SK-N-SH treated with all-trans-retinoic acid at 6 μM for 48 hours (cell line): Measurements from ENCODE around the gene SCYL1.
"Not testable (repeated sequence)": the region's sequence is repeated elsewhere in the genome, so short reads cannot be mapped to it uniquely, and the experiment has no call there.

Experiments used
- ATAC-seq: fragments of 200-7000 bp; cut with Tn5 transposase; 3 replicates; pipeline ENCODE4 v1.9.1; 2020; ENCODE audit warnings: mild to moderate bottlenecking, moderate library complexity
- ARNTL ChIP-seq: fragments of 450-650 bp; formaldehyde crosslinking; IDR thresholded peaks from 2 replicates; pipeline ENCODE4 v1.5.0; 2020; ENCODE audit warnings: low read depth, mild to moderate bottlenecking, moderate library complexity, borderline replicate concordance
- CREB5 ChIP-seq: fragments of 250-450 bp; sonication (Bioruptor Pico); IDR thresholded peaks from 2 replicates; pipeline ENCODE4 v1.5.1; 2020; ENCODE audit warnings: low read depth, mild to moderate bottlenecking, moderate library complexity
- CSDC2 ChIP-seq: fragments of 250-450 bp; sonication (Bioruptor Pico); IDR thresholded peaks from 2 replicates; pipeline ENCODE4 v1.5.0; 2020; ENCODE audit warnings: mild to moderate bottlenecking, moderate library complexity
- ESRRG ChIP-seq: fragments of 250-450 bp; sonication (Bioruptor Pico); IDR thresholded peaks from 2 replicates; pipeline ENCODE4 v1.6.1; 2021; ENCODE audit warnings: mild to moderate bottlenecking
- GLIS3 ChIP-seq: fragments of 250-450 bp; sonication (Bioruptor Pico); IDR thresholded peaks from 2 replicates; pipeline ENCODE4 v1.5.0; 2020; ENCODE audit warnings: mild to moderate bottlenecking, moderate library complexity
- OSR1 ChIP-seq: fragments of 250-450 bp; sonication (Bioruptor Pico); IDR thresholded peaks from 2 replicates; pipeline ENCODE4 v1.8.0; 2022; ENCODE audit warnings: moderate library complexity, mild to moderate bottlenecking, inconsistent platforms
- POU6F1 ChIP-seq: fragments of 250-450 bp; sonication (Bioruptor Pico); IDR thresholded peaks from 2 replicates; pipeline ENCODE4 v1.8.0; 2021; ENCODE audit warnings: low read depth, mild to moderate bottlenecking, moderate library complexity, borderline replicate concordance
- PPARA ChIP-seq: fragments of 250-450 bp; sonication (Bioruptor Pico); IDR thresholded peaks from 2 replicates; pipeline ENCODE4 v1.5.0; 2020; ENCODE audit warnings: mild to moderate bottlenecking, borderline replicate concordance
- SNAI2 ChIP-seq: fragments of 250-450 bp; sonication (Bioruptor Pico); IDR thresholded peaks from 2 replicates; pipeline ENCODE4 v1.5.0; 2020; ENCODE audit warnings: mild to moderate bottlenecking, moderate library complexity
- TCF4 ChIP-seq: fragments of 250-450 bp; sonication (Bioruptor Pico); IDR thresholded peaks from 2 replicates; pipeline ENCODE4 v1.8.0; 2021; ENCODE audit warnings: mild to moderate bottlenecking, moderate library complexity, borderline replicate concordance
- TOX ChIP-seq: fragments of 250-450 bp; sonication (Bioruptor Pico); IDR thresholded peaks from 2 replicates; pipeline ENCODE4 v1.8.0; 2021; ENCODE audit warnings: mild to moderate bottlenecking, moderate library complexity, borderline replicate concordance
- TSHZ2 ChIP-seq: fragments of 250-450 bp; sonication (Bioruptor Pico); IDR thresholded peaks from 2 replicates; pipeline ENCODE4 v1.5.0; 2020; ENCODE audit warnings: mild to moderate bottlenecking, moderate library complexity
- ZC3H10 ChIP-seq: fragments of 250-450 bp; sonication (Bioruptor Pico); IDR thresholded peaks from 2 replicates; pipeline ENCODE4 v1.5.1; 2021; ENCODE audit warnings: mild to moderate bottlenecking, moderate library complexity
- ZFP3 ChIP-seq: fragments of 250-450 bp; sonication (Bioruptor Pico); IDR thresholded peaks from 2 replicates; pipeline ENCODE4 v1.5.0; 2020; ENCODE audit warnings: mild to moderate bottlenecking, moderate library complexity
- ZFP30 ChIP-seq: fragments of 450-650 bp; formaldehyde crosslinking; IDR thresholded peaks from 2 replicates; pipeline ENCODE4 v1.5.0; 2022; ENCODE audit warnings: mild to moderate bottlenecking, moderate library complexity
- ZNF565 ChIP-seq: fragments of 450-650 bp; formaldehyde crosslinking; conservative IDR thresholded peaks from 2 replicates; pipeline ENCODE4 v1.5.0; 2020; ENCODE audit warnings: low read depth, mild to moderate bottlenecking, moderate library complexity
- ZNF70 ChIP-seq: fragments of 450-650 bp; formaldehyde crosslinking; IDR thresholded peaks from 2 replicates; pipeline ENCODE4 v1.5.0; 2020; ENCODE audit warnings: mild to moderate bottlenecking, moderate library complexity
- ZNF8 ChIP-seq: fragments of 450-650 bp; formaldehyde crosslinking; IDR thresholded peaks from 2 replicates; pipeline ENCODE4 v1.5.0; 2020; ENCODE audit warnings: mild to moderate bottlenecking, moderate library complexity
- TF ChIP-seq, protein P1 (sequence below): fragments of 250-450 bp; sonication (Bioruptor Pico); IDR thresholded peaks from 2 replicates; pipeline ENCODE4 v1.8.0; 2020; ENCODE audit warnings: mild to moderate bottlenecking, moderate library complexity, borderline replicate concordance
- TF ChIP-seq, protein P2 (sequence below): fragments of 250-450 bp; sonication (Bioruptor Pico); IDR thresholded peaks from 2 replicates; pipeline ENCODE4 v1.5.1; 2021; ENCODE audit warnings: mild to moderate bottlenecking, moderate library complexity

The SCYL1 gene

GRCh38 chr11:65516135-65516968 is 8.5 kb upstream of the SCYL1 start:
- TF ChIP-seq OSR1 (CRISPR knock-in tag) (no peak), ZFP3 (CRISPR knock-in tag) (no peak)
- peak; percentile 15; the same call in 2 of the 3 replicates for ATAC-seq

GRCh38 chr11:65518941-65519549 is 5.8 kb upstream of the SCYL1 start:
- not testable (repeated sequence) for ATAC-seq

- ATAC-seq, result not testable (repeated sequence)
These were observed 2.9 kb upstream of the SCYL1 start for GRCh38 chr11:65521777-65522521.

DNA sequence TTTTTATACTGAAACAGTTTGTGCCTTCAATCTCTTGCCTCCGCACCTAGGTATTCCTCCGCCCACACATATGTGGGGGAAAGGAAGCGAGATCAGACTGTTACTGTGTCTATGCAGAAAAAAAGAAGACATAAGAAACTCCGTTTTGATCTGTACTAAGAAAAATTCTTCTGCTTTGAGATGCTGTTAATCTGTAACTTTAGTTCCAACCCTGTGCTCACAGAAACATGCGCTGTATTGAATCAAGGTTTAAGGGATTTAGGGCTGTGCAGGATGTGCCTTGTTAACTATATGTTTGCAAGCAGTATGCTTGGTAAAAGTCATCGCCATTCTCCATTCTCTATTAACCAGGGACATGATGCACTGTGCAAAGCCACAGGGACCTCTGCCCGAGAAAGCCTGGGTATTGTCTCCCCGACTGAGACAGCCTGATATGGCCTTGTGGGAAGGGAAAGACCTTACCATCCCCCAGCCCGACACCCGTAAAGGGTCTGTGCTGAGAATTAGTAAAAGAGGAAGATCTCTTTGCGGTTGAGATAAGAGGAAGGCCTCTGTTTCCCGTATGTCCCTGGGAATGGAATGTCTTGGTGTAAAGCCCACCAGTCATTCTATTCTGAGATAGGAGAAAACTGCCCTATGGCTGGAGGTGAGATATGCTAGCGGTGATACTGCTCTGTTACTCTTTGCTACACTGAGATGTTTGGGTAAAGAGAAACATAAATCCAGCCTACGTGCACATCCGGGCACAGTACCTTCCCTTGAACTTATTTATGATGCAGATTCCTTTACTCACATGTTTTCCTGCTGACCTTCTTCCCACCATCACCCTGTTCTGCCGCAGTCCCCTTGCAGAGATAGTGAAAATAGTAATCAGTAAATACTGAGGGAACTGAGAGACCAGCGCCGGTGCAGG is 1.9 kb upstream of the SCYL1 start:
- not testable (repeated sequence) for ATAC-seq

DNA sequence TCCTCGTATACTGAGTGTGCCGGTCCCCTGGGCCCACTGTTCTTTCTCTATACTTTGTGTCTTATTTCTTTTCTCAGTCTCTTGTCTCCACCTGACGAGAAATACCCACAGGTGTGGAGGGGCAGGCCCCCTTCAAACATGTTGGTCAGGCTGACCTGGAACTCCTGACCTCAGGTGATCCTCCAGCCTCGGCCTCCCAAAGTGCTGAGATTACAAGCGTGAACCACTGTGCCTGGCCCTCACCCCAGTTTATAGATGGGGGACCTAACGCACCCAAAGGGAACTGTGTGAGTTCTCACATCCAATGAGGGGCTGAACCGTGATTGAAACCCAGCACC is 1.3 kb upstream of the SCYL1 start:
- not testable (repeated sequence) for ATAC-seq

DNA sequence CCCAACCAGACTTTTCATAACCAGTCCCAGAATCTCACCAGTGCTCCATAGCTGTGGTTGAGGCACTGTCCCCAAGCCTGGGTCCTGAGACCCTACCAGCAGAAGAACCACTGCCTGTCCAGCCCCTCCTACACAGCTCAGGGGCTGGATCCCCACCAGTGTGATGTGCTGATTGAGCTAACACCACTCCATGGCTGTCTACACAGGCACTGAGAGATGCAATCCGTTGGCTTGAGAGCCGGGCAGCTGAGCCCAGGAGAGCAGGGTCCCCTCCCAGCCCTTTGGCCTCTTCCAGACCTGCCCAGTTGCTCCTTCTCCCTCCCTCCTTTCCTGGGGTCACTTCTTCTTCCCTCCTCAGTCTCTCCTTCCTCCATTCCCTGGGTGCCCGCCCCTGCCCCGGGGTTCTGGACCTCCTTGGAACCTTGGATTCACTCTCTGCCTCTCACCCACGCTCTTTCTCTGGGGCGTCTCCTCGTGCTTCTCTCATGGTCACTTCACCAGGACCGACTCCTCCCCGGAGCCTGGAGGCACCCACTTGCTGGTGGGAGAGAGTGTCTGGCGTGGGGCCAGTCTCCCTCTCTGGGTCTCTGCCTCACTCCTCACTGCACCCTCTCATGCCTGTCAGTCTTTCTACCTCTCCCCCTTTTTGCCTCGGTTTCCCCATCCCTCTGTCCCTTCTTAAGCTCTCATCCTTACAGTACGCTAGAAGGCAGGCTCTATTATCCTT is 706 bp upstream of the SCYL1 start:
- ATAC-seq, result peak; percentile 47

More for the DNA sequence above, 706 bp upstream of the SCYL1 start:
- TF ChIP-seq TSHZ2 (CRISPR knock-in tag) (no peak), PPARA (CRISPR knock-in tag) (no peak), ZC3H10 (no peak), CREB5 (CRISPR knock-in tag) (no peak), ZNF70 (CRISPR knock-in tag) (no peak), SNAI2 (no peak), ESRRG (CRISPR knock-in tag) (no peak), POU6F1 (CRISPR knock-in tag) (no peak), CSDC2 (no peak), ZFP3 (CRISPR knock-in tag) (no peak), TOX (CRISPR knock-in tag) (no peak), ARNTL (no peak), OSR1 (CRISPR knock-in tag) (no peak), ZNF565 (no peak), TCF4 (CRISPR knock-in tag) (no peak), GLIS3 (CRISPR knock-in tag) (no peak), ZFP30 (CRISPR knock-in tag) (no peak), ZNF8 (CRISPR knock-in tag) (no peak)
- TF ChIP-seq, protein P1, sequence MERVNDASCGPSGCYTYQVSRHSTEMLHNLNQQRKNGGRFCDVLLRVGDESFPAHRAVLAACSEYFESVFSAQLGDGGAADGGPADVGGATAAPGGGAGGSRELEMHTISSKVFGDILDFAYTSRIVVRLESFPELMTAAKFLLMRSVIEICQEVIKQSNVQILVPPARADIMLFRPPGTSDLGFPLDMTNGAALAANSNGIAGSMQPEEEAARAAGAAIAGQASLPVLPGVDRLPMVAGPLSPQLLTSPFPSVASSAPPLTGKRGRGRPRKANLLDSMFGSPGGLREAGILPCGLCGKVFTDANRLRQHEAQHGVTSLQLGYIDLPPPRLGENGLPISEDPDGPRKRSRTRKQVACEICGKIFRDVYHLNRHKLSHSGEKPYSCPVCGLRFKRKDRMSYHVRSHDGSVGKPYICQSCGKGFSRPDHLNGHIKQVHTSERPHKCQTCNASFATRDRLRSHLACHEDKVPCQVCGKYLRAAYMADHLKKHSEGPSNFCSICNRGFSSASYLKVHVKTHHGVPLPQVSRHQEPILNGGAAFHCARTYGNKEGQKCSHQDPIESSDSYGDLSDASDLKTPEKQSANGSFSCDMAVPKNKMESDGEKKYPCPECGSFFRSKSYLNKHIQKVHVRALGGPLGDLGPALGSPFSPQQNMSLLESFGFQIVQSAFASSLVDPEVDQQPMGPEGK (CRISPR knock-in tag), result no peak
- TF ChIP-seq, protein P2, sequence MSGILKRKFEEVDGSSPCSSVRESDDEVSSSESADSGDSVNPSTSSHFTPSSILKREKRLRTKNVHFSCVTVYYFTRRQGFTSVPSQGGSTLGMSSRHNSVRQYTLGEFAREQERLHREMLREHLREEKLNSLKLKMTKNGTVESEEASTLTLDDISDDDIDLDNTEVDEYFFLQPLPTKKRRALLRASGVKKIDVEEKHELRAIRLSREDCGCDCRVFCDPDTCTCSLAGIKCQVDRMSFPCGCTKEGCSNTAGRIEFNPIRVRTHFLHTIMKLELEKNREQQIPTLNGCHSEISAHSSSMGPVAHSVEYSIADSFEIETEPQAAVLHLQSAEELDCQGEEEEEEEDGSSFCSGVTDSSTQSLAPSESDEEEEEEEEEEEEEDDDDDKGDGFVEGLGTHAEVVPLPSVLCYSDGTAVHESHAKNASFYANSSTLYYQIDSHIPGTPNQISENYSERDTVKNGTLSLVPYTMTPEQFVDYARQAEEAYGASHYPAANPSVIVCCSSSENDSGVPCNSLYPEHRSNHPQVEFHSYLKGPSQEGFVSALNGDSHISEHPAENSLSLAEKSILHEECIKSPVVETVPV (CRISPR knock-in tag), result no peak
